ENCODE measurements around the gene FBLN1.

Gene FBLN1

DNA sequence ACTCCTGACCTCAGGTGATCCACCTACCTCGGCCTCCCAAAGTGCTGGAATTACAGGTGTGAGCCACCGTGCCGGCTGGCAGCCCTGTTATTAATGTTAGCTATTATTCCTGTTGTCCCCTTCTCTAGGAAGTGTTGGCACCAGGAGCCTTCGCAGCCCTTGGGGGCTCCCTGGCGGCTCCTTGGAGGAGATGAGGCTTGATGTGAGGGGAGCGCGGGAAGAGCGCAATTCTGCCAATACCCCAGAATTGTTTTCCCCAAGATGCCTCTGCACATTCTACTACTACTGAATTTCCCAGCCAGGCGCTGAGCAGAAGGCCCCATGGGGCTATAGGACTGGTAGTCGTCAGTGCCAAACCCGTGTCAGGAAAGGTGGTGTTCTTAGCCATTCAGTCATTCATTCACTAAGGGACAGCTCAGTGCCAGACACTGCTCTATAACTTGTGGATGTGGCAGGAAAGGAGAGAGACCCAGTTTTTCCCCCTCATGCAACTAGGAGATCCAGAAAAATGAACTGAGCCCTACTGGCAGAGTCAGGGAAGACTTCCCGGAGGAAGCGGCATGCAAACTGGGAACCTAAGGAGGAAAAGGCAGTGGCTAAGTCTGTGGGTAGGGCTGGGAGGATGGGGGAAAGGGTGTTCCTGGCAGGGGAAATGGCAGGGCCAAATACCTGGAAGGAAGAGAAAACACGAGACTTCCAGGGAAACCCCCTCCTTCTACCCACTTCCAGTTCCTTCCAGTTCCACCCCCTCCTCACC, 3.5 kb downstream of the FBLN1 start:
- no peak for TF ChIP-seq GATA2 (IDR thresholded peaks at IDR 0.05; ENCODE audit: low read depth, low read length)
- no peak for TF ChIP-seq GATA3 (IDR thresholded peaks at IDR 0.05; ENCODE audit: low read depth, low read length)

GRCh38 chr22:45506816-45507360, 4.2 kb downstream of the FBLN1 start:
- TF ChIP-seq GATA2 (IDR thresholded peaks at IDR 0.05; ENCODE audit: low read depth, low read length) (no peak), GATA3 (IDR thresholded peaks at IDR 0.05; ENCODE audit: low read depth, low read length) (no peak)

GRCh38 chr22:45507798-45508197, 5.1 kb downstream of the FBLN1 start:
- no peak for TF ChIP-seq GATA3 (IDR thresholded peaks at IDR 0.05; ENCODE audit: low read depth, low read length)
- no peak for TF ChIP-seq GATA2 (IDR thresholded peaks at IDR 0.05; ENCODE audit: low read depth, low read length)

DNA sequence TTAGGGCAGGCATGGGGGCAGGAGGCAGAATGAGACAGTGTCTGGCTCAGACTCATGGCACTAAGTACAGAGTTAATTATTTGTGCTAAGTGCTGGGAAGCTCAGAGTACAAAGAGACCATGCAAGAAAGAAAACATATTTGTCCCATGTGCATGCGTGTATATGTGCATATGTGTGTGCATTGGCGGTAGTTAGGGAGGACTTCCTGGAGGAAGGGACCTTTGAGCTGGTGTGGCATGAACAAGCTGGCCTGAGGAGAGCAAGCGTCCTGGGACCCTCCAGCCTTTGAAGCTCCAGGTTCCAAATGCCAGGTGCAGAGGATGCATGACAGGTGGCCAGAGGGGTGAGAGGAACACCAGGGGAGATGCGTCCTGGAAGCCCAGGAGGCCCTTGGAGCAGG, 6.1 kb downstream of the FBLN1 start:
- TF ChIP-seq GATA2 (IDR thresholded peaks at IDR 0.05; ENCODE audit: low read depth, low read length) (no peak), GATA3 (IDR thresholded peaks at IDR 0.05; ENCODE audit: low read depth, low read length) (no peak)

GRCh38 chr22:45510376-45511232, 7.9 kb downstream of the FBLN1 start:
- TF ChIP-seq GATA2 (IDR thresholded peaks at IDR 0.05; ENCODE audit: low read depth, low read length) (no peak), GATA3 (IDR thresholded peaks at IDR 0.05; ENCODE audit: low read depth, low read length) (no peak)

DNA sequence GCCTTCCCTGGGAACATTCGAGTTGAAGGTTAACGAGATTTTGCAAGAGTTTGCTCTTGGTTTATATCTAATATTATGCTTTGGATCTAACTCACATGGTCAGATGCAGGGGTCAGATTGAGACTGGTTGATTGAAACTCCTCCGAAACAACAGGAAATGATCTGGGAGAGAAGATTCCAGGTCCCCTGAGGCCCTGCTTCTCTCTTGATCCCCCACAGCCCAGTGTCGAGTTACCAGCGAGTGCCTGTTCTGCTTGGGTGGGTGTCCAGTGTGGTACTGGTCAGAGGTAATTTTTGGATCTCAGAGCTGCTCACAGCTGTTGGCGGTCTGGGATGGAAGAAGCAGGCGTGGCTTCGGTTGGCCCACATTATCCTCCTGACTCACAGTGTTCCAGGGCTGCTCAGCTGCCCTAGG, 9.2 kb downstream of the FBLN1 start:
- no peak for TF ChIP-seq GATA3 (IDR thresholded peaks at IDR 0.05; ENCODE audit: low read depth, low read length)
- TF ChIP-seq GATA2 (IDR thresholded peaks at IDR 0.05; ENCODE audit: low read depth, low read length) = no peak

GRCh38 chr22:45512363-45512762, 9.7 kb downstream of the FBLN1 start:
- TF ChIP-seq GATA3 (IDR thresholded peaks at IDR 0.05; ENCODE audit: low read depth, low read length) (no peak), GATA2 (IDR thresholded peaks at IDR 0.05; ENCODE audit: low read depth, low read length) (no peak)

- TF ChIP-seq GATA3 (IDR thresholded peaks at IDR 0.05; ENCODE audit: low read depth, low read length) (no peak), GATA2 (IDR thresholded peaks at IDR 0.05; ENCODE audit: low read depth, low read length) (no peak)
Observed at GRCh38 chr22:45515676-45516075, 13.0 kb downstream of the FBLN1 start.

GRCh38 chr22:45516163-45516562, 13.5 kb downstream of the FBLN1 start:
- TF ChIP-seq GATA2 (IDR thresholded peaks at IDR 0.05; ENCODE audit: low read depth, low read length) (no peak), GATA3 (IDR thresholded peaks at IDR 0.05; ENCODE audit: low read depth, low read length) (no peak)

DNA sequence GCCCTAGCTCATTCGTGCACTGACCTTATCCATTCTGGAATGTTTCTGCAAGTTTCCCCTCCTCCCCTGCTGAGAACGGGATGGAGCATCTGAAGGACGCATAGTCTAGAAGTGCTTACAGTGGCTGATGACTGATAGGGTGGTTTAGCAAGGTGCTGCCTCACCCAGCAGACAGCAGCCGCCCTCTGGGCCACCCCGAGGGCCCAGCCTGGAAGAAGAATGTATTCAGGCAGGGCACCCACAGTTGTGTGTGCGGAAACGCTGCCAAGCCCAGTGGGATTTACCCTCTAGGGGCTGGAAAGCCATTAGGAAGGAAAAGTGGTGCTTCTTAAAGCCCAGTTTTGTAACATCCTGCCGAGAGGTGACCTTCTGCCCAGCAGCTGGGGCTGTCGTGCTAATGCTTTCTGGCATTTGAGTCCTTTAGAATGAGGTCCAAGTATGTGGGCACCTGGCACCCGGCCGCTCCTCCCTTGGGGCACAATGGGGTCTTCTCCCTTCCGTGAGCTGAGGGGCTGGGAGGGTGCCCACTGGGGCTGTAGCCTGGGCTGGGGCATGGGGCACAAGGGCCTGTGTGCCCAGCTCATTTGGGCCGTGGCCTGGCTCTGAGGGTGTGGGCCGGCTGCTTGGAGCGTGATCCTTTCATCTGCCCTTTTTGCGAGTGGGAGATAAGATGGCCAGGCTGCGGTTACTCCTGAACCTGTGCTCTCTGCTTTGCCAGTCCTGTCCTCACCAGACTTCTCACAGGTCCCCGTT, 14.4 kb downstream of the FBLN1 start:
- TF ChIP-seq GATA3 (IDR thresholded peaks at IDR 0.05; ENCODE audit: low read depth, low read length) (no peak), GATA2 (IDR thresholded peaks at IDR 0.05; ENCODE audit: low read depth, low read length) (no peak)

- TF ChIP-seq GATA2 (IDR thresholded peaks at IDR 0.05; ENCODE audit: low read depth, low read length) (no peak), GATA3 (IDR thresholded peaks at IDR 0.05; ENCODE audit: low read depth, low read length) (no peak)
Observed at GRCh38 chr22:45518136-45518535, 15.5 kb downstream of the FBLN1 start.

GRCh38 chr22:45518580-45518991, 15.9 kb downstream of the FBLN1 start:
- TF ChIP-seq GATA3 (IDR thresholded peaks at IDR 0.05; ENCODE audit: low read depth, low read length) = no peak
- TF ChIP-seq GATA2 (IDR thresholded peaks at IDR 0.05; ENCODE audit: low read depth, low read length) = no peak

DNA sequence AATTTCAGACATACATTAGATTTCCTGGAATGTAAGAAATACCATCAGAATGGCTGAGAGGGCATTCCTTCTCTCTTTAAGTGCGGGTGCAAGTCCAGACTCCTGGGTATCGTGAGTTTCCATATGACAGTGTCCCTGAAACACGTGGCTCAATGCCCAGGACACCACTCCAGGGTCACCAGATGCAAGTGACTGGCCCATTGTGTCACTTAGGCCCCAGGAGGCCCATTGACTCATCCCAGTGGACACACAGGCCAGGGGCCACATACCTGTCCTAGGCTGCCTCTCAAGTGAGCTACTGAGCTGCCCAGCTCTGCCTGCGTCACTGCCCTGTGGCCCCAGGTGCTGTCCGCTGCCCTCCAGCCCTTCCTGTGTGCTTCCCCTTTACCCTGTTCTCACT, 18.5 kb downstream of the FBLN1 start:
- TF ChIP-seq GATA3 (IDR thresholded peaks at IDR 0.05; ENCODE audit: low read depth, low read length) = no peak
- TF ChIP-seq GATA2 (IDR thresholded peaks at IDR 0.05; ENCODE audit: low read depth, low read length) = no peak

- no peak for TF ChIP-seq GATA2 (IDR thresholded peaks at IDR 0.05; ENCODE audit: low read depth, low read length)
- no peak for TF ChIP-seq GATA3 (IDR thresholded peaks at IDR 0.05; ENCODE audit: low read depth, low read length)
Observed at GRCh38 chr22:45522462-45522861, 19.8 kb downstream of the FBLN1 start.

Measured in SH-SY5Y (cell line).